Fibroblast of mammary gland (primary cell): Measurements from ENCODE around the gene ACOT13.
"Not testable (repeated sequence)": the region's sequence is repeated elsewhere in the genome, so short reads cannot be mapped to it uniquely, and the experiment has no call there.

Experiments
- DNase-seq: peaks from one replicate; pipeline ENCODE4 v3.0.0-alpha.2; 2010; ENCODE audit warnings: low read depth
- H3K4me3 ChIP-seq: 2 replicates; pipeline ENCODE4 v1.5.1; 2011; ENCODE audit warnings: low read depth, mild to moderate bottlenecking, low read length, moderate library complexity; ENCODE audit not compliant: control insufficient read depth
- TF ChIP-seq, protein P1 (sequence below): conservative IDR thresholded peaks from 2 replicates; pipeline ENCODE4 v1.5.1; 2011; ENCODE audit warnings: low read depth, low read length, inconsistent platforms; ENCODE audit not compliant: control insufficient read depth, insufficient read depth

The ACOT13 gene

DNA sequence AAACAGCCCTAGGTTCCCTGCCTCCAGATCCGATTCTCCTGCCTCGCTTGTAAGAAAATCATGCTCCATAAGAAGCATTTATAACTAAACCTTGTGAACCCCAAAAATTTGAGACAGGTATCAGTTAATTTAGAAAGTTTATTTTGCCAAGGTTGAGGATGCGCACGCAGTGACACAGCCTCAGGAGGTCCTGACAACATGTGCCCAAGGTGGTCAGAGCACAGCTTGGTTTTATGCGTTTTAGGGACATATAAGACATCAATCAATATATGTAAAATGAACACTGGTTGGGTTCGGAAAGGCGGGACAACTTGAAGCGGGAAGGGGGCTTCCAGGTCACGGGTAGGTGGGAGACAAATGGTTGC, 2.1 kb downstream of the ACOT13 start:
- DNase-seq, result no peak
- TF ChIP-seq, protein P1, sequence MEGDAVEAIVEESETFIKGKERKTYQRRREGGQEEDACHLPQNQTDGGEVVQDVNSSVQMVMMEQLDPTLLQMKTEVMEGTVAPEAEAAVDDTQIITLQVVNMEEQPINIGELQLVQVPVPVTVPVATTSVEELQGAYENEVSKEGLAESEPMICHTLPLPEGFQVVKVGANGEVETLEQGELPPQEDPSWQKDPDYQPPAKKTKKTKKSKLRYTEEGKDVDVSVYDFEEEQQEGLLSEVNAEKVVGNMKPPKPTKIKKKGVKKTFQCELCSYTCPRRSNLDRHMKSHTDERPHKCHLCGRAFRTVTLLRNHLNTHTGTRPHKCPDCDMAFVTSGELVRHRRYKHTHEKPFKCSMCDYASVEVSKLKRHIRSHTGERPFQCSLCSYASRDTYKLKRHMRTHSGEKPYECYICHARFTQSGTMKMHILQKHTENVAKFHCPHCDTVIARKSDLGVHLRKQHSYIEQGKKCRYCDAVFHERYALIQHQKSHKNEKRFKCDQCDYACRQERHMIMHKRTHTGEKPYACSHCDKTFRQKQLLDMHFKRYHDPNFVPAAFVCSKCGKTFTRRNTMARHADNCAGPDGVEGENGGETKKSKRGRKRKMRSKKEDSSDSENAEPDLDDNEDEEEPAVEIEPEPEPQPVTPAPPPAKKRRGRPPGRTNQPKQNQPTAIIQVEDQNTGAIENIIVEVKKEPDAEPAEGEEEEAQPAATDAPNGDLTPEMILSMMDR, result no peak
- no peak overlapping the region for H3K4me3 ChIP-seq

DNA sequence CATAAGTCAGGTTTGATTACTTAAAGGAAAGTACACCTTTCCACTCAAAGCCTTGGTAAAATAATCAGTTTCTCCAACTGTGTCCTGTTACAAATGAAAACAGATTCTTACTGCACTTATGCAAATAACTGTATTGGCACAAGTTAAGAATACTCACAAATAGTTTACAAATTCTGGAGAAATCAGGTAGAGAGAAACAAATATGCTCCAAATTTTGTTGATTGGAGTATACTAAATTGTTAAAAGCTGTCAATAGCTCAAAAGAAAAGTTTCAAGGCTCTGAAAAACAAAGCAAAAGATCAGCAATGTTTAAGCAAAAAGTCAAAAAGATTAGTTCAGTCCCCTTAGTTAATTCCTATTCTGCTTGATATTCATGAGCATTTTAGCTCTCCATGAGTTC, 3.6 kb downstream of the ACOT13 start:
- not testable (repeated sequence) for DNase-seq, H3K4me3 ChIP-seq

DNA sequence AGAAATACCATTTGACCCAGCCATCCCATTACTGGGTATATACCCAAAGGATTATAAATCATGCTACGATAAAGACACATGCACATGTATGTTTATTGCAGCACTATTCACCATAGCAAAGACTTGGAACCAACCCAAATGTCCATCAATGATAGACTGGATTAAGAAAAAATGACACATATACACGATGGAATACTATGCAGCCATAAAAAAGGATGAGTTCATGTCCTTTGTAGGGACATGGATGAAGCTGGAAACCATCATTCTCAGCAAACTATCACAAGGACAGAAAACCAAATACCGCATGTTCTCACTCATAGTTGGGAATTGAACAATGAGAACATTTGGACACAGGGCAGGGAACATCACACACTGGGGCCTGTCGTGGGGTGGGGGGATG, 4.2 kb downstream of the ACOT13 start:
- H3K4me3 ChIP-seq, DNase-seq: not testable (repeated sequence)

DNA sequence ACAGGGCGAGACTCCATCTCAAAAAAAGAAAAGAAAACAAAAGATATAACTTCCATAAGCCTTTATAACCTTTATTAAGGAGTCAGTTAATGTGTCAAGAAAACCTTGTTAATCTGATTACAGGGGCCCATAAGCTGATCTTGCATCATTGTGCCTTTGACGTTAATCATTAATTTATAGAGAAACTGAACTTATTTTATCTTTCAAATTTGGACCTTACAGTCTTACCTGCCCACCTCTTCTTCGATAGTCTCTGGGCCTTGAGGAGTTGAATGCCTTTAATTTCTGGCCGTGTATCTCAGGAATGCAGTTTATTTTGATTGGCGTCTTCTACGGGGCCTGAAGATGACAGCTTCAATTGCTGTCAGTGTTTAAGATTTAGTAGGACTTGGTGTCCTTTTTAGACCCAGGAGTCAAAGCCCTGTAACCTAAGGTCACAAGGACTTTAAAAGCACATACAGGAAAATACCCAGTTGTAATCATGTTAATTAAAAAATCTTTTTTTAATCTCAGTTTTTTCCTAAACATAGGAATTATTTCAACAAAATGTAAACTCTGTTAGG, 5.8 kb downstream of the ACOT13 start:
- no peak for DNase-seq
- TF ChIP-seq, protein P1, result no peak
- no peak overlapping the region for H3K4me3 ChIP-seq

DNA sequence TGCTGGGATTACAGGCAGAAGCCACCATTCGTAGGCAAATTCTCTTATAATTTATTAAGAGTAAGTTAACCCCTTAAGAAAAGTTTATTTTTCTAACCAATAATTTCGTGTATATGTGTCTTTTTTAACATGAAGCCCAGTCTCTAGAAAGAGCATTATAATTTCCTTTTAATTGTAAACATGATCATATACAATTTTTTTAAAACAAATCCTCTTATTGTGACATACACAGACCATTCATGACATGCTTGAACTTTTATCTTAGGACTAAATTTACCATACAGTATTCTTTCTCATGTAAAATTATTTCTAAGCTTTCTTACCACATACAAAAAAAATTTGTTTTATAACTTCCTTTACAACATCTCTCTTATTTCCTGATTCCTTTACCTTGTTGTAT, 6.7 kb downstream of the ACOT13 start:
- TF ChIP-seq, protein P1, result no peak
- DNase-seq, result peak; percentile 23
- no peak overlapping the region for H3K4me3 ChIP-seq

DNA sequence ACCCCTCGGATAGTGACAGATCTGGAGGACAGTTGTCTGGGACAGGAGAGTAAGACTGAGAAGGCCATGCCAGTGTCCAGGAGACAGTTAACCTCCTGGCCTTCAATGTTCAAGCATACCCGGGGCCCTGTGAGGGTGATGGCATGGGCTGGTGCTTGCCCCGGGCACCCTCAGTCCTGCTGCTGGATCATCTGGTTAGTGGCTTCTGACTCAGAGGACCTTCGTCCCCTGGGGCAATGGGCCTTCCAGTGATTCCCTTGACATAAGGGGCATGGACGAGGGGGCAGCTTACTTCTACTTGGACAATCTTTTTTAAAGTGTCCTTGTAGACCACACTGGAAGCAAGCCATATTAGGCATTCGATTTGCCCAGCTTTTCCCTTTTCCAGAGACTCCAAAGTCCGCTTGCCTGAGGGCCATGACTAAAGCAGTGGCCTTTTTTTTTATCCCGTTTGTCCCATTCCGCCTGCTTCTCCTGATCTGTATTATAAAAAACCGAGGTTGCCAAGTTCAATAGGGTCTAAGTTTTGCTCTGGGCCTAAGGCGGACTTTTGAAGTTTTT, 12.0 kb downstream of the ACOT13 start:
- DNase-seq, H3K4me3 ChIP-seq: not testable (repeated sequence)

DNA sequence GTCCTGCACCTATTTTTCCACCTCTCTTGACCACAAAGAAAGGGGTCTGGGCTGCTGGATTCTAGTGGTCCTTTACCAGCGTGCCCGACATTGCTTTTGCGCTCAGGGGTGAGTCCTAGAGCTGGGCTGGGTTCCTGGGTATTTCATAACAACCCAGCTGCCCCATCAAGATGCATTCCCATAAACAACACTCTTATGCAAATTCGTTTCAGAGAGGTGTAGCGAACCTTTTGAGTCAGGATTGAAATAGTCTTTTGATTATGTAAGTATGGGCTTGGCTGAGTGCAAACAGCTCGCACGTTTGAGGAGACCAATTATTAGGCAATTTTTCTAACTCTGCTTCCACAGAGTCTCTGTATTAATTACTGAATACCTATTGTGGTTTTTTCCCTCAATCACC, 13.7 kb downstream of the ACOT13 start:
- H3K4me3 ChIP-seq, result no peak overlapping the region
- DNase-seq, result no peak
- TF ChIP-seq, protein P1, result no peak

DNA sequence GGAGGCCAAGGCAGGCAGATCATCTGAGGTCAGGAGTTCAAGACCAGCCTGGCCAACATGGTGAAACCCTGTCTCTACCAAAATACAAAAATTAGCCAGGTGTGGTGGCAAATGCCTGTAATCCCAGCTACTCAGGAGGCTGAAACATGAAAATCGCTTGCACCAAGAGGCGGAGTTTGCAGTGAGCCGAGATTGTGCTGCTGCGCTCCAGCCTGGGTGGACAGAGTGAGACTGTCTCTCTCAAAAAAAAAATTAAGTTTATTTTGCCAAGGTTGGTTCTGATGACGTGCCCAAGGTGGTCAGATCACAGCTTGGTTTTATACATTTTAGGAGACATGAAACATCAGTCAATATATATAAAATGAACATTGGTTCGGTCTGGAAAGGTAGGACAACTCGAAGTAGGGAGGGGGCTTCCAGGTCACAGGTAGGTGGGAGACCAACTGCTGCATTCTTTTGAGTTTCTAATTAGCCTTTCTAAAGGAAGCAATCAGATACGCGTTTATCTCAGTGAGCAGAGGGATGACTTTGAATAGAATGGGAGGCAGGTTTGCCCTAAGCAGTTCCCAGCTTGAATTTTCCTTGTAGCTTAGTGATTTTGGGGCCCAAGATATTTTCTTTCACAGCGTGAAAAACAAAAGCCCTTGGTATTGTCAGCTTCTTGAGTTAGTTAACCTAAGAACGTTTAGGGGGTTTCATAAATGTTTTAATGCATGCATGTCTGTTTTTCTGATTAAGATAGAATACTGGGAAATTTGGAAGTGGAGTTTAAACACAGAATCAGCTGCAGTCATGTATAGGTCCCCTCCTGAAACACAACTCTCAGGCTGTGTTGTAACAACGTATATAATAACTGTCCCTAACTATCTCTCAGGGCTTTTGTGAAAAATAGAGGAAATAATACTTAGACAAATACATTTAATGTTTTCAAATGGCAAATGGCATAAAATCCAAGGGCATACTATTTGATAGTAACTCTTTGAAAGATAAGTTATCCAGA, 16.7 kb downstream of the ACOT13 start:
- DNase-seq, result no peak
- TF ChIP-seq, protein P1, result no peak
- no peak overlapping the region for H3K4me3 ChIP-seq
